Activated CD4-positive, CD25-positive, alpha-beta regulatory T cell (primary cell): ENCODE results near the gene EVX1.

Experiments used
- DNase-seq, 4 experiments: peaks; one replicate each; lab custom pipeline; 2025; lab: John Stamatoyannopoulos, UW

Gene EVX1

DNA sequence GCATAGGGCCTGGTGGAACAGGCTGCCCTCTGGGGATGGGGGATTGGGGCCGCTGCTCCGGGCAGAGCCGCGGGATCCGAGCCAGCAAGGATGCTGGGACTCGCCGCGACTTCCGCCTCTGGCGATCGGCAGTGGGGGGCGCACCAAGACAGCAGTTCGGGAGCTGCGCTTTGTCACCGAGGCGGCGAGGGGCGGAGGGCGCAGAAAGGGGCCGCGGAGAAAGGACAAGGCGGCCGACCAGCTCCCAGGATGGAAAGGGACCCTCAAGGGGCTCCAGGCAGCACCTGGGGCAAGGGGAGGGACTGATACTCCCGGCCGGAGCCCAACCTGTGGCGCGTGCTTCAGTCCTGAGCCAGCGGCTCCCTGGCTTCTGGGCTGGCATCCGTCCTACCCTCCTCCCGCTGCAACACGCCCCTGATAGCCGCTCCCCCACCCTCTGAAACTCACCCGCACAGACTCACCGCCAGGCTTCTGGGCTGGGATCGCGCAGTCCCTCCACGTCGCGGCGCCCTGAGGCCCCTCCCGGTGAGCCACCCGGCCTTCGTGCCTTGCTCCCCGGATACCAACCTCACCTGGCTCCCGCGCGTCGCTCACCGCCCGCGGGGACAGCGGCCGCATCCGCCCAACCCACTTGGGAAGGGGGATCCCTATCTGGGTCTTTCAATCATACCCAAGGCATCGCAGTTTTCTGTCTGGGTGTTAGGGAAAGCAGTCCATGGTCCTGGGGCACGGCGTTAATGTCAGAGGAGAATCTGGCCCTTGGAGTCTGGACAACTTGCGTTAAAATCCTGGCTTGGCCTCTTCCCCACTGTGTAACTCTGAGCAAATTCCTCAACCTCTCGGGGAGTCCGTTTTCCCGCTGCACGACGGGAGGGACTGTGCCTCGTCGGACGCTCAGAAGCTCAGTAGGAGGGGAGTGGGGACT is 7.0 kb upstream of the EVX1 start:
- DNase-seq = no peak

DNA sequence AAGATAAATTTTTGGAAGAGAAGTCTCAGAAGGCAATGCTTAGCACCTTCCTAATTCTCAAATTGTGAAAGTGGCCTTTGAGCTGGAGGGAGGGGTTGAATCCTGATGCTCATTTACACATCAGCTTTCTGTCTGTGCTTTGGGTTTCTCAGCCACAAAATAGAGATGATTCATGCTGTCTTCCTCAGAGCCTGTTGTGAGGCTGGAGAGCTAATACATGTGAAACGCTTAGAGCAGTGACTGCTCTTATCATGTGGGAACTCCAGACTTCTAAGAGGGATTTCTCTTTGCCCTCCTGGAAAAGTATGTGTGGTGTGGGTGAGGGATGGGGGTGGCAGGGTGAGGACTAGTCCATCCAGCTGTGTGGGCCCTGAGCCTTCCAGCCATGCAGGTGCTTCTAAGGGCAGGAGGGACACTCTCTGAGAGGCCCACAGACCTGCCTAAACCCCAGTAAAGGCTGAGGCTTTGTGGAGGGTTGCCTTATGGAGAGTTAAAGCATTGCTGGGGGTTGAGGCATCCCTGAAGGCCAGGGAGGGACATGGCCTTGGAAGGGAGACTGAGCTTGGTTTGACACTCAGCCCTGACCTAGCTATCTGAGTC is 4.8 kb upstream of the EVX1 start:
- DNase-seq = no peak

DNA sequence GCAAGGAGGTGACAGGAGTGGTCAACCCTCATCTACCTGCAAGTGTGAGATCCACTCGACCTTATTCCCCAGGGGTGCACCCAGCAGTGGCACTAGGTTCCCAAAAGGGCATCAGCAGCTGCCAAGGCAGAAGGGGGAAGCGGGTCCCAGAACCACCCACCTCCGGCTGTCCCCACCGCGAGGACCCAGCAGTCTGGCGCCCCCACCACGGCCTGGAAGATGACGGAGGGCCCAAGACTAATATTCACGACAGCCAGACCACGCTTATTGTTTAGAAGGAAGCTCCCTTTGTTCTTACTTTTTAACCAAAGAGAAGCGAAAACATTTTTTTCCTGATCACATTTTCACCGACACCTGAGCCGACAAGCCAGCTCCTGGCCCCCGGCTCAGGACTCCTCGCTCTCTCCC is 3.6 kb upstream of the EVX1 start:
- DNase-seq = no peak

DNA sequence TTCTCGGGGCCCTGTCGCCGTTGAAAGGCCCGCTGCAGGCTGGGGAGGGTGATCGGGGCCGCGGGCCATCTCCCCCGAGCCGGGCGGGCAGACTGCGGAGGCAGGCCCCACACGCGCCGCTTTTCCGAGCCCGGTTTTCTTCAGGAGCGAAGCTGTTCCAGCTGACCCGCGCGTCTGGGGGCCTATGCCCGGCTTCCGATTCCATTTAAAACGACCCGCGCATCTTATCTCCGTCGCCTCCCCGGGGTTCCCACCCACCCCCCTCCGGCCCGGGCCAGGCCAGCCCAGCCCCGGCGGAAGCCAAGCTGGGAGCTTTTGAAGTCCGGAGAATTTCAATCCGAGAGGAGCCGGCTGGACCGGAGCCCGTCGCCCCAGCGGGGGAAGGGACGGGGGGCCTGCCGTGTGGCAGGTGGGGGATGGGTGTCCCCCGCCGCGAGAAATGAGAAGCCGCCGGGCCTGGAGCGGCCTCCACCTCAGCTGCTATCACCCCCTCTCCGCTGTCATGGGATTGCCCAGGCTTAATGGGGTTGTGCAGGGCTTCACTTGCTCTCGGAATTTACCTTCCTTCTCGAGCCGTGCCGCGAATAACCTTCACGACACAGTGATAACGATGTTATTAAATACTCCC is 3.1 kb upstream of the EVX1 start:
- DNase-seq = no peak

DNA sequence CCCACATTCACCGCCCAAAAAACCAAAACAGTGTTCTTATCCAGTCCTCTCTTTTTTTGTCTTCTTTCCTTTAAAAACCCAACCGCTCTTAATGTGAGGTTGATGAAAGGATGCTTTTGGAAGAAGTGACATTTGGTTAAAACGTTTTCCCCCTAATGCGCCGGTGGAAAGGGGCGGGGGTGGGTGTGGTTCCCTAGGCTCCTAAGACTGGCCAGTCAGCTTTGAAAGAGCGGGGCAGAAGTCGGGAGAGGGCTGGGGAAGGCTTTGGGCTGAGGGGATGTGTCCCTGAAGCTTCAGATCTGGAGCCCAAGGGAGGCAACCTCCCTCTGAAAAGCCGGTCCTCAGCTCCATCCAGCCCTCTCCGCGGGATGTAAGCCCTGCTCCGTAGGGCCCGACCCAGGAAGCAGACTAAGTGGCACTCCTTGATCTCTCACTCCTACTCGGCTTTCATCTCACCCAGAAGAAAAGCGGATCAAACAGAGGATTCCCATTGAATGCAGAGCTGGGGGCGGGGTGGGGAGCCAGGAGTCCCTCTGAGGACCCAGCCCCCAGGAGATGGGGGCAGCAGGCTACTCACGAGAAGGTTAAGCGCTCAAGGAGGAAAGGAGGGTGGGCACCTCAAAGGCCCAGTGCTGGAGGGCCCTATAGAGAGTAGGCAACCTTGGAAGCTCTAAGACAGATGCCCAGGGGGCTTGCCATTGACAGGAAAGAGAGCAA is 2.4 kb upstream of the EVX1 start:
- no peak for DNase-seq

DNA sequence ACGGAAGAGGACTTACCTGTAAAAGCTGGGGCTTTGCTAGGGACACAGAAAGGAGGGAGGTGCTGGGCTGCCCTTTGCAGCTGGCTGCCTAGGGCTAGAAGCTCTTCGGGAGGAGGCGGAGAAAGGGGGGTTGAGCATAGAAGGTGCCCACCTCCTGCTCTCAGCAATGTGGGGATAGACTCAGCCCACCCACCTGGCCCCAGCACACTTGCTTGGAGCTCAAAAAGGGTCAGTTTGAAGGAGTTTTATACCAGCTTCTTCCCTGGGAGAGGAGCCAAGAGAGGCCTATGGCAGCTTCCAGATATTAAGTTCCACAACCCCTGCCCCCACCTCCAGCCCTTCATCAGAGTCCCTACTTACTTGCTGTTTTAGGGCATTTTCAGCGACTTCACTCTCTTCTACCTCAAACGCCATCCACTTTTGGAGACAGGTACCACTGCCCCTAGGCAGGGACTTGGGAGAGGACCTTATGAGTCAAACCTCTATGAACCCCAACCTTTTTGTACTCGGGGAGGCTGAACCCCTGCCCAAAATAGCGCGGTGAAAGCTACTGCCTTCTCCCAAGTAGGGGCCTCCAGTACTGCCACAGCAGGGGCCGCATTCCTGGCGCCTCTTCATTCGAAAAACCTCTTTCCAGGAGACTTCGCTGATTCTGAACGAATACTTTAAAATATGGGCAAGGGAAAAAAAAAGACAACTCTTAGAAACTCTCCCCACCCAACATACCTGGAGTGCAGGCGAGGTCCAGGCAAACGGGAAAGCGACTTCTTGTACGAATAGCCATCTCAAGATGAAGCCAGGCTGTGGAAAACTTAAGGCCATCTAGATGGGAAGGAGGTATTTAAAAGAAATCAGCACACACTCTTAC is 1.2 kb upstream of the EVX1 start:
- no peak for DNase-seq

DNA sequence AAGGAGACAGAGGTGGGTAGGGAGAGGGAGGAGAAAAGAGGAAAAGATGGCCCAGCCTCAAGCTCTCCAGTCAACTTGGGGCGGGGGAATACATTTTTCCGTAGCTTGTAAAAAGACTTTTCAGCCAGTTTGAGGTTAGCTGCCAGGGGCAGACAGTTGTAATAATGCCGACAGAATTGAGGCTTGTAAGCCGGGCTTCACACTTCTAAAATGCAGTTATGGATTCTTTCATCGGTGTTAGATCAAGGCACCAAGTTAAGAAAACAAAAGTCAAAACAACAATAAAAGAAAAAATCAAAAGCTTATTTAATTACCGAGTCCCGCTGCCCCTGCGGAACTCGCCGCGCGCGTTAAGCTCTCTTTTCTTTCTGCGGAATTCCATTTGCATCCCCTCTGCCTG is 448 bp upstream of the EVX1 start:
- DNase-seq = no peak

DNA sequence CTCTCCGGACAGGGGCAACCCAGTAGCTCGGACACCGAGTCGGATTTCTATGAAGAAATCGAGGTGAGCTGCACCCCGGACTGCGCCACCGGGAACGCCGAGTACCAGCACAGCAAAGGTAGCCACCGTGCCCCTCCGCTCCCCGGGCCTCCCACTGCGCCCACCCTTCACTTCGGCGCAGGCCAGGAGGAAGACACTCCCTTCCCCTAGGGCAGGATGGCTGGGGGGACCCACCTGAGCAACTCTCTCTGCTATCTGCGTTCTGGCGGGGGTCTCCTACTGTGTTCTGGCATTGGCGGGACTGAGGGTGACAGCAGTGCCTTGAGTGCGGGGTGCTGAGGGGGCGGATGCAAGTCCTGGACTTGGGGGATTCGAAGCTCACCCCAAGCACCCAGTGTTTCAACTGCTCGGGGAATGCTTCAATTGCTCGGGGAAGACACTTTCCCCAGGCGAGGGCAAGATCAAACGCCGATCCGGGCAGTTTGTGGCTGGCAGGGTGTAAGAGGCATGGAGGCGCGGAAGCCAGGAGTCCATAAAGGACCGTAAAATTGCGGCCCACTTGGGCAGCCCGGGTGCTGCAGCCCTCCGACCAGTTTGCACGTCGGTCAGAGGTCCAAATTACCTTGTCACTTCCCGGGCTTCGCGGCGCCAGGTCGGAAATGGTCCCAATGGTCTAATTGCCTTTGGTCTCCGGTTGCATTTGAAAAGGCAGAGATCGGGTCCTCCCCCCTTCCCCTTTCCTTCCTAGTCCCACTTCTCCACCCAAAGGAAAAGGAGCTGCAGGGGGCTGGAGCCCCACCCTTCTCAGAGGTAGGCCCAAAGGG is 950 bp downstream of the EVX1 start:
- no peak for DNase-seq

DNA sequence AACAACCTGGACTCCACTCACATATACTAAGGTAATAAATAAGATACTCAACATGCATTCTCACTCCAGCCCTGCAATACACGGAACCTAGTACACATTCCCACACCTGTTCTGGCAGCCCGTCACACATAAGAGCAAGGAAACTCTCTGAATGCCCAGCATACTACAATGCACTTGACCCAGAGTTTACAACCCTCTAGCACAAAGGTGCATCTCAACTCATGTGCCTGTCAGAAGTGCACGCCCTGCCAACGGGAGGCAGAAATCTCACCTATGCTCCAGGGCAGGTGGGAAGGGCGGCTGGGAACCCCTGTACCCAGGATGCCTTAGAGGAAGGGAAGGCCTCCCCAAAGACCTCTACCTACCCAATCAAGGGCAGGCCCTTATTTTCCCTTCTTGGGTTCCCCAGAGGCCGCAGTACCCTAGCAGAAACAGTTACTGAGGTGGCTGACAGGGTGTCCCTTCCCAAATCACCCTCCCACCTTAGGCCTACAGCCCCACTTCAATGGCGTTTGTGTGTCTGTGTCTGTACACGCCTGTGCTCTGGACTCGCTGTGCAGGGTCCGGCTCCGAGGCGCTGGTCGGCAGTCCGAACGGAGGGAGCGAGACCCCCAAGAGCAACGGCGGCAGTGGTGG is 2.0 kb downstream of the EVX1 start:
- no peak for DNase-seq

DNA sequence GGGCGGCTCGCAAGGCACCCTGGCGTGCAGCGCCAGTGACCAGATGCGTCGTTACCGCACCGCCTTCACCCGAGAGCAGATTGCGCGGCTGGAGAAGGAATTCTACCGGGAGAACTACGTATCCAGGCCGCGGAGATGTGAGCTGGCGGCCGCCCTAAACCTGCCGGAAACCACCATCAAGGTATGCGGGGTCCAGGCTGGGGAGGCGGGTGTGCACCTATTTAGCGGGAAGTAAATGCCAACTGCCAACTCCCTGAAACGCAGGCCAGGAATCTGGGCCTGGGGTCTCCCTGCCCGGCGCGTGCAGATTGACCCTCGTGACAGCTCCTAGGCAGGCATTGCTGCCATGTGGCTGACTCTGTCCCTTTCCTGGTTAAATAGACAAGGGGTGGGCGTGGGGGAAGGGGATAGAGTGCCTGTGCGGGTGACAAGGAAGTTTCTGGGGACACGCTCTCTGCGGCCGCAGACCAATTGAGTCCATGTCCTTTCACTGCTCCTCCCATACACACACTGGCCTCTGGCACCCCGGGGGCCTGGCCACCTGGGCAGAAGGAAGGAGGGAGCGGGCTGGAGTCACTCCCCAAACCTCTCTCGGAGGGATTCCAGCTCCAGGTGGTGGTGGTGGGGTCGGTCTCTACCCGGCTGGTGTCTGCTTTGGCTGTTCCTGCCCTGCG is 2.7 kb downstream of the EVX1 start:
- no peak for DNase-seq

DNA sequence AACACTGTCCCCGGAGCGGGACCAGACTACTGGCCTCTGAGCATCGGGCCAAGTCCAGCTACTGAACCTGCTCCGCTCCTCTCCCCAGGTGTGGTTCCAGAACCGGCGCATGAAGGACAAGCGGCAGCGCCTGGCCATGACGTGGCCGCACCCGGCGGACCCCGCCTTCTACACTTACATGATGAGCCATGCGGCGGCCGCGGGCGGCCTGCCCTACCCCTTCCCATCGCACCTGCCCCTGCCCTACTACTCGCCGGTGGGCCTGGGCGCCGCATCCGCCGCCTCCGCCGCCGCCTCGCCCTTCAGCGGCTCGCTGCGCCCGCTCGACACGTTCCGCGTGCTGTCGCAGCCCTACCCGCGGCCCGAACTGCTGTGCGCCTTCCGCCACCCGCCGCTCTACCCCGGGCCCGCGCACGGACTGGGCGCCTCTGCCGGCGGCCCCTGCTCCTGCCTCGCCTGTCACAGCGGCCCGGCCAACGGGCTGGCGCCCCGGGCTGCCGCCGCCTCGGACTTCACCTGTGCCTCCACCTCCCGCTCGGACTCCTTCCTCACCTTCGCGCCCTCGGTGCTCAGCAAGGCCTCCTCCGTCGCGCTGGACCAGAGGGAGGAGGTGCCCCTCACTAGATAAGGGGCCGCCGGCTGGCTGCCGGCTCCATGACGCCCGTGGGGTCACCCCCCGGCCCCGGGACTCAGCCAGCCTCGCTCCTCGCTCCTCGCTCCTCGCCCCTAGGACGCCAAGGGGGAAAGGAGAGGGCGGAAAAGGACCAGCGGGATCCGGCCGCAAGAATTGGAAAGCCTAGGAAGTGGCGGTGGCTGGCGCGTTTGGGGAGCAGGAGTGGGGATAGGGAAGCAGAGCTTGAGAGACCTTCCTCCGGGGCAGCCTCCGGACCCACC is 3.4 kb downstream of the EVX1 start:
- no peak for DNase-seq

DNA sequence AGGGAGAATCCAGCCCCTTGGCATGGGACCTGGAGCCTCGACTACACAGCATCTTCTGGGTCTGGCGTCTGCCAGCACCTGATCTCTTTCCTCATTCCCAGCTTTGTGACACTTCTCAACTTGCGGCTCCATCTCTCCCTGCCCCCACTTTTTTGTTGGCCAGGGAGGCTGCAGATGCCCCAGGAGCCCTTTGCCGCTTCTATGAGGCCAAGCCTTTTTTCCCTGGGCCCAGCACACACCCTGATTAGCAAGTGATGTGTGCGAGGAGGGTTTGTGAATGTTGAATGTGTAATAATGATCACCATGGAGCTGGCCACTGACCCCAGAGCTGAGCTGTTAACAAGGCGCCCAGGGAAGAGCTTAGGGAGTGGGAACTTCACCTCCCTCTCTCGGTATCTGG is 4.4 kb downstream of the EVX1 start:
- DNase-seq = no peak

DNA sequence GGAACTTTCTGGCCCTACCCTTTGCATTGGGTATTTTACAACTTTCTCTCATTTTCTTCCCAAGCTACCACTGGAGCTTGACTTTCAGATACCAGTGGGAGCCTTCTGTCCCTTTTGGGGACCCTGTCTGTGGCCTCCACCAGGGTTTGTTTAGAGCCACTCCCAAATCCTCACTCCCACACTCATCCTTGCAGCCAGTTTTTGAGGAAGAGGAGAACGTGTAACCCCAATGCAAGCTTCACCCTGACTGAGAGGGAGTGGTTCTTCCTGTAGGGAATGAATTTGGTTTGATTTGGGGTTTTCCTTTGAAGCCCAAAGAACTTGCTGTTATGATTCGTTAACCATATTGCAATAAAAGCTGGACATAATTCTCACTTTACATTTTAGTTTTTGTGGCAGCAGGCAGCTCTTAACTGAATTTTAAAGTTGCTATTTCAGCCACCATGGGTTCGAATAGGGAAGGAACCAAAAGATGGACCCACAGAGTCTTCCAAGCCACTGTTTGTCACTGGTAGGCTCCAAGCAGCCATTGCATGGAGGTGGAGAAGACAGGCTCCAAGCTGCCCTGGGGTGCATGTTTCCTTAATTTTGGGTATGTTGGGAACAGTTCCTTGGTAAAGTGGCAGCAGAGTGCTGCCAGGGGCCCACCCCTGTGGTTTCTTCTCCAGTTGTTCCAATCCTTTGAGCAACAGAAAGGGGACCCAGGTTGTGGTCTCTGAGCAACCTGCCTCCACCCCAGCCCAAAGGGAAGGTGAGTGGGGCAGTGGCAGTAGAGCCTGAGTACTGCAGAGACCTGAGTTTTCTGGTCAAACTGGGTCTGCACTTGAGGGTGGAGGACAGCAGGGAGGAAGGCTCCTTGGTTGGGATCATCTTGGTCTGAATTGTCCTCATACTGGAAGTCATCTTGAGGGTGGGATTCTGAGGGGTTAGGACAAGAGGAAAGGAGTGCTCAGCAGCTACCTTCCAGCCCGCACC is 5.1 kb downstream of the EVX1 start:
- DNase-seq = no peak

DNA sequence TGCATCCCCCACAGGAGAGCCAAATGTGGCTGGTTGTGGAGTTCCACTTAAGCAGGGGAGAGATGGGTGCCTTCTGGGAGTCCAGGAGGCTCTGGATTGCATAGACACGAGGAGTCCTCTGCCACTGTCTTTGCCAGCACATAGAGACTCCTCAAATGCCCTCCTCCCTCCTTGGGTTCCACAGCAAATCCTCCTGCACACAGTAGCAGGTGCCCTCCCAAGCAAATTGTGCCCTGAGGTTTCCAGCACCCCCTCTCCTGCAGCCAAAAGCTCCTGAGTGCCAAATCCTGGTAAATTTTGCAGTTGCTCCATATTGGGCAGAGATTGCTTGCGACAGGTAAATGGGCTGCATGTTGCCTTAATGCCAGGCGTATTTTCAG is 5.8 kb downstream of the EVX1 start:
- no peak for DNase-seq

DNA sequence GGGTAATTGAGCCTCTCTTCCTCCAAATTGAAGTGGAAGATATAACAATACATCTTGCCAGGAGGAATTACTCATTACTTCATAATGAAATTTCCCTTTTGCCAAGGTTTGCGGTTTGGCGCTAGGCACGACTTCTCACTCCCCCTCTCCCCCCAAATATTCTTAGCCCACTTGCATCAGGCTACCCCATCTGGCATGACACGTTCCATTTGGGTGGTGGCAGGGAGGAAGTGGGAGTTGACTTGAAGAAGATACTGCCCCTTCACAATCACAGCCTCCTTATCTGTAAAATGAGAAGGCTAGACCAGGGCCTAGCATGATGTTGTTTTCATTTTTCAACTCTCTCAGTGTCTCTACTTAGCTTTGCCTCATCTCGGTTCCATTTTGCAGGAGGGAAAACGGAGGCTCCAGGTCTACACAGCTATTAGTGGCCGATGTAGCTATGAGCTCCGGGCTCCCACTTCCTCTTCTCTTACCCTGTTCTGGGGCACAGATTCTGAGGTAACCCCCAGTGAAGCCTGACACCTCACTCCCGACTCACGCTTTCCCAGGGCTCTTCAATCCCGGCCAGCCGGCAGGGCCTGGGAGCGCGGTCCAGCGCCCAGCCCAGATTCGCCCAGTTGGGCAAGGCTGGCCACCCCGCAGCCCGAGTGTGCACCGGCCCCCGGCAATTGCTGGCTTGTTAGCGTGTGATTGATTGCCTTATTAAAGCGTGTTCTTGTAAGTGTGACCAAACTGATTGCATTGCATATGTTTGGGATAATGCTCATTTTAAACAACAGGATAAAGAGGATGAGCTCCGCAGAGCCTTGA is 6.5 kb downstream of the EVX1 start:
- DNase-seq = no peak

DNA sequence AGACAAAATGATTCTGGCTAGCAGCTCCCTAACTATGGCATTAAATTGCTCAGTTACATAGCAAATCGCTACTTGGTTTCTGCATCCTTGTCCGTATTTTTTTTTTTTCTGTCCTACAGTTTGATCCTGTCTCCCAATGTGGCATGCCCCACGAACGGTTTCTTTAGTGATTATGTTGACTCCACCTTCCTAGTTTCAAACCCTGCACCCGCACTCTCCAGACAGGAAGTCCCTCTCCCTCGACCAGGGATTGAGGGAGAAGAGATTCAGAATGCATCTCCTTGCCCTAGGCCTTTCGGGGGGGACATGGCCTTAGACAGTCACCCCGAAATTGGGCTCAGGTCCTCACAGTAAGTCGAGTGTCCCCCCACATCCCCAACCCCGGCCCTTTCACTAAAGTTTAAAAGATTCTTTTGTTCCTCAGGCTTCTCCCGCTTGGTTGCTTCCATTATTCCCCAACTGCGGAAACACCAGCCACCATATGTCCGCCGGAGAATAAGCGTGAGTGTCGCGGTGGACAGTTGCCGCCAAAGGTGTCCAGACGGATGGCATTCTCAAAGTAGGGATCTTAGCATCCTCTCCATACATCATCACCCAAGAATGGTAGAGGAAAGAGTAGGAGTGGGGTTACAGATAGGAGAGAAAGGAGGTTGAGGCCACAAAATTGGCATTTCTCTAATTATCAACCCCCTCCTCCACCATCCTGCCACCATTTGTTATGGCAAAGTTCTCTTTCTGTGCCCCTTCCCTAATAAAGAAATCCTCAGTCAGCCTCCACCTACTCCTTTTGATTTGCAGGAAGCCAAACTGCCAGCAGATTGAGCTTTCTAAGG is 7.3 kb downstream of the EVX1 start:
- DNase-seq = no peak
